ENCODE measurements around the gene PBRM1.
A peak's percentile ranks its signal among the peaks of the same experiment; 100 is the strongest.
"Not testable (repeated sequence)": the region's sequence is repeated elsewhere in the genome, so short reads cannot be mapped to it uniquely, and the experiment has no call there.

PBRM1 gene

GRCh38 chr3:52536369-52537164, 149.1 kb downstream of the PBRM1 start, which contains the start of gene UQCC5:
UQCC5 (plus strand) TSS chr3:52536605; CDS start chr3:52536756, 151 bp downstream.
- DNase-seq (ENCODE audit: low spot score): peak; percentile 98

- DNase-seq (ENCODE audit: low spot score): no peak
These were observed 149.7 kb downstream of the PBRM1 start for GRCh38 chr3:52536112-52536368.

- DNase-seq (ENCODE audit: low spot score): no peak
These were observed 150.2 kb downstream of the PBRM1 start for GRCh38 chr3:52535411-52536111.

GRCh38 chr3:52534281-52535183, 151.2 kb downstream of the PBRM1 start:
- DNase-seq (ENCODE audit: low spot score): no peak

GRCh38 chr3:52533623-52534280, 152.0 kb downstream of the PBRM1 start, which contains the start of gene NT5DC2:
NT5DC2 (minus strand) TSS chr3:52533857; CDS start chr3:52533737, 120 bp downstream.
- peak; percentile 56 for DNase-seq (ENCODE audit: low spot score)

GRCh38 chr3:52532838-52533622, 152.7 kb downstream of the PBRM1 start:
- DNase-seq (ENCODE audit: low spot score): no peak

- peak; percentile 33 for DNase-seq (ENCODE audit: low spot score)
These were observed 153.2 kb downstream of the PBRM1 start for GRCh38 chr3:52532517-52532837.

- DNase-seq (ENCODE audit: low spot score): no peak
These were observed 153.7 kb downstream of the PBRM1 start for GRCh38 chr3:52531860-52532516.

- no peak for DNase-seq (ENCODE audit: low spot score)
These were observed 154.5 kb downstream of the PBRM1 start for GRCh38 chr3:52530918-52531826.

- DNase-seq (ENCODE audit: low spot score): no peak
These were observed 156.1 kb downstream of the PBRM1 start for GRCh38 chr3:52529376-52530333.

GRCh38 chr3:52528586-52529375, 156.9 kb downstream of the PBRM1 start:
- no peak for DNase-seq (ENCODE audit: low spot score)

- no peak for DNase-seq (ENCODE audit: low spot score)
These were observed 157.8 kb downstream of the PBRM1 start for GRCh38 chr3:52527732-52528585.

- no peak for DNase-seq (ENCODE audit: low spot score)
These were observed 158.5 kb downstream of the PBRM1 start for GRCh38 chr3:52527039-52527731.

- DNase-seq (ENCODE audit: low spot score): not testable (repeated sequence)
These were observed 159.1 kb downstream of the PBRM1 start for GRCh38 chr3:52526671-52527038.

- DNase-seq (ENCODE audit: low spot score): no peak
These were observed 159.8 kb downstream of the PBRM1 start for GRCh38 chr3:52525680-52526561.
